Kidney epithelial cell (primary cell): ENCODE results near the gene DPY19L1. TPM values are rescaled to one million over a fixed set of nuclear protein-coding genes. Genes with fewer than 3 reads are reported as not detected.

Experiments used
- DNase-seq: peaks from one replicate; pipeline ENCODE4 v3.0.0-alpha.2; 2010; ENCODE audit warnings: low read depth
- H3K27me3 ChIP-seq: 2 replicates; pipeline ENCODE4 v1.6.0; 2011; ENCODE audit warnings: low read length; ENCODE audit not compliant: control insufficient read depth, insufficient read depth
- H3K36me3 ChIP-seq: 2 replicates; pipeline ENCODE4 v1.5.1; 2011; ENCODE audit warnings: low read length; ENCODE audit not compliant: control insufficient read depth, insufficient read depth
- H3K4me3 ChIP-seq: 2 replicates; pipeline ENCODE4 v1.5.1; 2011; ENCODE audit warnings: low read depth, mild to moderate bottlenecking, control low read depth, low read length
- total RNA-seq: library from RNA; depleted of rRNA; stranded (reverse); fragments of >200 nt; gene quantifications from 2 replicates; pipeline ENCODE4 v1.2.3, GENCODE V29; 2015
- TF ChIP-seq, protein P1 (sequence below): IDR thresholded peaks from 2 replicates; pipeline ENCODE4 v1.5.1; 2011; ENCODE audit warnings: mild to moderate bottlenecking, moderate library complexity, low read length, control low read depth, inconsistent platforms; ENCODE audit not compliant: insufficient read depth, poor library complexity, severe bottlenecking

Gene DPY19L1
- total RNA-seq, 1 donor from 2014 or later, result 64.3 TPM

DNA sequence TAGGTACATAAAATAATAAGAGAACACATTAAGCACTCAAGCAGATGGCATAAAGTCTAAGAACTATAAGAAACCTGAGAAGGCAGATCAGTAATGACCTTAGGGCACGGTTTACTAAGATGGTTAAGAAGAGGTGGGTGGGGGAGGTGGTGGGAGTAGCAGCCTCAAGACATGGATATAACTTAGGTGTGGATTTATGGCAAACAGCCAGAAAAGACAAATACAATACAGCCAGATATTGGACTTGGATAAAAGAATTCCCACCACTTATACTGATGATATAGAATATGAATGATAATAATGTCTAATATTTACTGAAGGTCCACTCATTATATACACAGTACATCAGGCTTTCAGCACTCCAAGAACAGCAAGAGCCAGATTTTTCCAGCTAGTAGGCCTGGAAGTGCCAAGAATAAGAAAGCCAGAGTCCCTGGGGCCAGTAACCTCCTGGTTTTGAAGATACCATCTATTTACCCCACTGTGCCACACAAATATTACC, 11.9 kb downstream of the DPY19L1 start:
- no peak overlapping the region for H3K4me3 ChIP-seq
- TF ChIP-seq, protein P1, sequence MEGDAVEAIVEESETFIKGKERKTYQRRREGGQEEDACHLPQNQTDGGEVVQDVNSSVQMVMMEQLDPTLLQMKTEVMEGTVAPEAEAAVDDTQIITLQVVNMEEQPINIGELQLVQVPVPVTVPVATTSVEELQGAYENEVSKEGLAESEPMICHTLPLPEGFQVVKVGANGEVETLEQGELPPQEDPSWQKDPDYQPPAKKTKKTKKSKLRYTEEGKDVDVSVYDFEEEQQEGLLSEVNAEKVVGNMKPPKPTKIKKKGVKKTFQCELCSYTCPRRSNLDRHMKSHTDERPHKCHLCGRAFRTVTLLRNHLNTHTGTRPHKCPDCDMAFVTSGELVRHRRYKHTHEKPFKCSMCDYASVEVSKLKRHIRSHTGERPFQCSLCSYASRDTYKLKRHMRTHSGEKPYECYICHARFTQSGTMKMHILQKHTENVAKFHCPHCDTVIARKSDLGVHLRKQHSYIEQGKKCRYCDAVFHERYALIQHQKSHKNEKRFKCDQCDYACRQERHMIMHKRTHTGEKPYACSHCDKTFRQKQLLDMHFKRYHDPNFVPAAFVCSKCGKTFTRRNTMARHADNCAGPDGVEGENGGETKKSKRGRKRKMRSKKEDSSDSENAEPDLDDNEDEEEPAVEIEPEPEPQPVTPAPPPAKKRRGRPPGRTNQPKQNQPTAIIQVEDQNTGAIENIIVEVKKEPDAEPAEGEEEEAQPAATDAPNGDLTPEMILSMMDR, result no peak
- H3K36me3 ChIP-seq, result no peaks in the 10 kb centered on the region
- DNase-seq, result no peak
- no peaks in the 10 kb centered on the region for H3K27me3 ChIP-seq

- TF ChIP-seq, protein P1, result no peak
- Histone ChIP-seq H3K4me3 (no peak overlapping the region), H3K27me3 (no peaks in the 10 kb centered on the region), H3K36me3 (no peaks in the 10 kb centered on the region)
- DNase-seq, result no peak
Observed at GRCh38 chr7:35024298-35024697, 13.0 kb downstream of the DPY19L1 start.

DNA sequence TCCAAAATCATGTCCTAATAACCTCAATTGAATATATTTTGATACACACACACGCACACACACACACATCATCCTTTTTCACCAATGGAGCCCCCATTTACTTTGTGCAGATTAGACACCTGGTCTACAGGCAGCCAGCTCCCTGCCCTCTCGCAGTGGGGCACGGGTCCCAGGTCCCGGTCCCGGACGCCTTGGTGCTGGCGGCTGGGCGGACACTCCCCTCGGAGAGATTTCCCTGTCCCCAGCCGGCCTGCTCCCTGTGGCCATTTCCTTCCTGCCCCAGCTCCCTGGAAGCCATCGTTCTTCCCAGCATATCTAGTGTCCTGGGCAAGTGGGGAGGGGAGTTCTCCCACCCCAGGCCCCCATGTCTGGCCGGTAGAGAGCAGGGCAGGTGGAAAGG, 14.6 kb downstream of the DPY19L1 start:
- TF ChIP-seq, protein P1, result no peak
- H3K4me3 ChIP-seq, result no peak overlapping the region
- DNase-seq, result no peak
- no peaks in the 10 kb centered on the region for H3K27me3 ChIP-seq
- no peaks in the 10 kb centered on the region for H3K36me3 ChIP-seq

GRCh38 chr7:35021445-35021844, 15.8 kb downstream of the DPY19L1 start:
- no peaks in the 10 kb centered on the region for H3K36me3 ChIP-seq
- no peaks in the 10 kb centered on the region for H3K27me3 ChIP-seq
- no peak overlapping the region for H3K4me3 ChIP-seq
- TF ChIP-seq, protein P1, result no peak
- no peak for DNase-seq

DNA sequence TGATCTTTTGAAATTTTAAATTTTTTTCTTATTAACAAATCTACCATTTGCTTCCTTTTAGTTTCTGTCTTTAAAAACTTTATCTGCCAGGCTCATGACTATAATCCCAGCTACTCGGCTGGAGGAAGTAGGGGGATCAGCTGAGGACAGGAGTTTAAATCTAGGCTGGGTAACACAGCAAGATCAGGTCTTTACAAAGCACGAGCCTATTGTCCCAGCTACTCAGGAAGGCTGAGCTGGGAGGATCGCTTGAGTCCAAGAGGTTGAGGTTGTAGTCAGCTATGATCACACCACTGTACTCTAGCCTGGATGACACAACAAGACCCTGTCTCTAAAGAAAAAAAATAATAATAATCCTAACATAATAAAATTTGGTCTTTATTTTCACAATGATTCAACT, 17.5 kb downstream of the DPY19L1 start:
- TF ChIP-seq, protein P1, result no peak
- H3K4me3 ChIP-seq, result no peak overlapping the region
- DNase-seq, result no peak
- H3K36me3 ChIP-seq, result no peaks in the 10 kb centered on the region
- no peaks in the 10 kb centered on the region for H3K27me3 ChIP-seq

DNA sequence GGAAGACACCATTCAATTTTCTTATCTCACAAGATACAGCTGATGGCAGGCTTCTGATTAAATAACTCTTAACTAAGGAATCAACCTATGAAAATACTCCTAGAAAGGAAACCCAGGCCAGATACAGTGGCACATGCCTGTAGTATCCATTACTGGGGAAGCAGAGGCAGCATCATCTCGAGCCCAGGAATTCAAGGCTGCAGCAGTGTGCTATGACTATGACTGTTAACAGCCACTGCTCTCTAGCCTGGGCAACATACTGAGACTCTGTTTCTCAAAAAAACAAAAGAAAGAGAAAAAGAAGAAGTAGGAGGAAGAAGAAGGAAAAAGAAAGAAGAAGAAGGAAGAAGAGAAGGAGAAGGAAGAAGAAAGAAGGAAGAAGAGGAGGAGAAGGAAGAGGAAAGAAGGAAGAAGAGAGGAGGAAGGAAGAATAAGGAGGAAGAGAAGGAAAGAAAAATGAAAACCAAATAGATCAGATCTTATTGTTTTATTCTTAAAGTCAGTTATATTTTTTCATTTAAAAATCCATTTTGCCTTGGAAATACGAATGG, 18.0 kb downstream of the DPY19L1 start:
- Histone ChIP-seq H3K4me3 (no peak overlapping the region), H3K36me3 (no peaks in the 10 kb centered on the region), H3K27me3 (no peaks in the 10 kb centered on the region)
- TF ChIP-seq, protein P1, result no peak
- no peak for DNase-seq
